Activated CD8-positive, alpha-beta T cell treated with anti-CD3 and anti-CD28 coated beads for 36 hours (primary cell): ENCODE data around the gene ART1. TPM values are rescaled to one million over a fixed set of nuclear protein-coding genes. Genes with fewer than 3 reads are reported as not detected.

Experiments
- ATAC-seq: fragments of 200-7000 bp; cut with Tn5 transposase; one replicate; pipeline ENCODE4 v1.10.0; 2021; ENCODE audit warnings: mild to moderate bottlenecking, moderate library complexity
- CTCF ChIA-PET: fragments of 350-600 bp; sonication (Branson Sonifier 250); formaldehyde crosslinking; loops from one replicate; lab custom pipeline; 2021; ENCODE audit warnings: antibody characterized with exemption; lab: Charles Lee
- POLR2A ChIA-PET: fragments of 350-600 bp; sonication (Branson Sonifier 250); formaldehyde crosslinking; loops from one replicate; lab custom pipeline; 2021; ENCODE audit warnings: antibody characterized with exemption; lab: Charles Lee
- DNase-seq: peaks from one replicate; pipeline ENCODE4 v3.0.0-alpha.2; 2020
- H3K27ac Mint-ChIP-seq: one replicate; pipeline ENCODE4 v1.8.0; 2021; ENCODE audit warnings: mild to moderate bottlenecking, mixed read lengths
- H3K27me3 Mint-ChIP-seq: one replicate; pipeline ENCODE4 v1.8.0; 2021; ENCODE audit warnings: mixed read lengths
- H3K36me3 Mint-ChIP-seq: one replicate; pipeline ENCODE4 v1.8.0; 2021; ENCODE audit warnings: low read depth, mixed read lengths
- H3K4me1 Mint-ChIP-seq: one replicate; pipeline ENCODE4 v1.8.0; 2021; ENCODE audit warnings: low read depth, mixed read lengths
- H3K4me3 Mint-ChIP-seq: one replicate; pipeline ENCODE4 v1.8.0; 2021; ENCODE audit warnings: mild to moderate bottlenecking, moderate library complexity, mixed read lengths
- H3K9me3 Mint-ChIP-seq: one replicate; pipeline ENCODE4 v1.8.0; 2021; ENCODE audit warnings: mixed read lengths
- intact Hi-C: fragments of 100-400 bp; cut with micrococcal nuclease; formaldehyde crosslinking; loops from one replicate; pipeline ENCODE4 v1.10.0; 2022
- total RNA-seq, 2 experiments: library from RNA; stranded (reverse); gene quantifications; one replicate each; pipeline ENCODE4 v1.2.3, GENCODE V29; 2021
- TF ChIP-seq, protein P1 (sequence below): fragments of 200-600 bp; IDR thresholded peaks from one replicate; pipeline ENCODE4 v1.8.0; 2022; ENCODE audit warnings: antibody characterized with exemption, mild to moderate bottlenecking

The ART1 gene
- total RNA-seq, 2 experiments from 2014 or later: not detected

DNA sequence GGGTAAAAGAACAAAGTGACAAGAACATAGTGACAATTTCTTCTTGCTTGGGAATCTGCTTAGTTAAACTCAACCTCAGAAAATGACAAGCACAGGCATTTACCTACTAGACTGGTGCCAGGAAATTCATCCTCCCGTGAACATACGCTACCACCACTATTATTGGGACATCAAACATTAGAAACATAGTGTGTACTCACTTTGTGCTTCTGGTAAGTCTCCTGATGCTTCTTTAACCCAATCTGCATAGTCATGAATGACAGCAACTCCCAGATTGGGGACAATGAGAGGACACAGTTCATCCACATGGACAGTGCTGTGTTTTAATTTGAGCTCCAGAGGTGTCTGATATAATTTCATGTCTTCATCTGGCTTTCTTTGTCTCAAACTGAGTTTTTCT, 55.5 kb downstream of the ART1 start:
- intact Hi-C loops: no loop called here
- H3K27ac Mint-ChIP-seq: no peak overlapping the region
- TF ChIP-seq, protein P1, sequence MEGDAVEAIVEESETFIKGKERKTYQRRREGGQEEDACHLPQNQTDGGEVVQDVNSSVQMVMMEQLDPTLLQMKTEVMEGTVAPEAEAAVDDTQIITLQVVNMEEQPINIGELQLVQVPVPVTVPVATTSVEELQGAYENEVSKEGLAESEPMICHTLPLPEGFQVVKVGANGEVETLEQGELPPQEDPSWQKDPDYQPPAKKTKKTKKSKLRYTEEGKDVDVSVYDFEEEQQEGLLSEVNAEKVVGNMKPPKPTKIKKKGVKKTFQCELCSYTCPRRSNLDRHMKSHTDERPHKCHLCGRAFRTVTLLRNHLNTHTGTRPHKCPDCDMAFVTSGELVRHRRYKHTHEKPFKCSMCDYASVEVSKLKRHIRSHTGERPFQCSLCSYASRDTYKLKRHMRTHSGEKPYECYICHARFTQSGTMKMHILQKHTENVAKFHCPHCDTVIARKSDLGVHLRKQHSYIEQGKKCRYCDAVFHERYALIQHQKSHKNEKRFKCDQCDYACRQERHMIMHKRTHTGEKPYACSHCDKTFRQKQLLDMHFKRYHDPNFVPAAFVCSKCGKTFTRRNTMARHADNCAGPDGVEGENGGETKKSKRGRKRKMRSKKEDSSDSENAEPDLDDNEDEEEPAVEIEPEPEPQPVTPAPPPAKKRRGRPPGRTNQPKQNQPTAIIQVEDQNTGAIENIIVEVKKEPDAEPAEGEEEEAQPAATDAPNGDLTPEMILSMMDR: no peak
- no peaks in the 10 kb centered on the region for H3K9me3 Mint-ChIP-seq
- no peaks in the 10 kb centered on the region for H3K27me3 Mint-ChIP-seq
- ChIA-PET POLR2A (interaction anchor here (1.3 kb wide), 1 partner anchor 13 kb away, joined by 3 read pairs; no protein-coding TSS in a partner anchor), CTCF (interaction anchor here (0.9 to 1.0 kb wide), 2 partner anchors 109 to 374 kb away, joined by 3 to 4 read pairs; partner anchors contain the start of gene PGAP2)
- no peaks in the 10 kb centered on the region for H3K4me1 Mint-ChIP-seq
- ATAC-seq (no peak), DNase-seq (no peak)
- peaks cover 36% of the 10 kb centered on the region for H3K36me3 Mint-ChIP-seq
- H3K4me3 Mint-ChIP-seq: no peak overlapping the region

DNA sequence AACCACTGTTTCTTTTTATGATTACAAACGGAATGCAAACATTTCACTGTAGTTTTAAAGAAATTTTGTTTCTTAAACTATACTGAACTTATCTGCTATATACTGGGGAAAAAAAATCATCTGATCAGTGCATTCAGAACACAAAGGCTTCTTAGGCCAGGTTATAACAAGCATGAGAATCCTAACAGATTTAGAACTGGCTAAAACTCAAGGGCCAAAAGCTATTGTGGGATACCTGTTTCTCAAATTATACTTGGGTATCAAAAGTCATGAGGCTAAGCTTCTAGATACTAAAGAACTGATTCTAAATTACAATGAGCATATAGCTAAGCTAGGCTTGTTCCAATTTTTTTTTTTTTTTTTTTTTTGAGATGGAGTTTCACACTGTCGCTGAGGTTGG, 56.0 kb downstream of the ART1 start:
- ATAC-seq (no peak), DNase-seq (no peak)
- Mint-ChIP-seq H3K27ac (no peak overlapping the region), H3K4me3 (no peak overlapping the region), H3K9me3 (no peaks in the 10 kb centered on the region), H3K27me3 (no peaks in the 10 kb centered on the region), H3K4me1 (no peaks in the 10 kb centered on the region), H3K36me3 (peaks cover 32% of the 10 kb centered on the region)
- POLR2A ChIA-PET: interaction anchor here (1.3 kb wide), 1 partner anchor 14 kb away, joined by 3 read pairs; no protein-coding TSS in a partner anchor
- CTCF ChIA-PET: interaction anchor here (0.9 to 1.3 kb wide), 3 partner anchors 20 to 373 kb away, joined by 3 to 4 read pairs (median 3); partner anchors contain the start of gene PGAP2
- TF ChIP-seq, protein P1: no peak
- intact Hi-C loops: no loop called here

DNA sequence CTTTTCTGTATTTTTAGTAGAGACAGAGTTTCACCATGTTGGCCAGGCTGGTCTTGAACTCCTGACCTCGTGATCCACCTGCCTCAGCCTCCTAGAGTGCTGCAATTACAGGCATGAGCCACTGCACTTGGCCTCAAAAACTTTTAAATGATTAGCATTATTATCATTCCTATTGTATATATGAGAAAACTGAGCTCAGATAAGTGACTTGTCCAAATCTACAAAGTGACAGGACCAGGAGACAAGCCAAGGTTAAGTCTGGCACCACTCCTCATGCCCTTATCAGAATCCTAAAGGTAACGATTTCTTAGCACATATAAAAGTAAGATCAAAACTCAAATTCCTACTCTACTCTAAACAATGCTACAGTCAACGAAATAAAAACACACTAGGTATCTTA, 58.5 kb downstream of the ART1 start:
- ATAC-seq (no peak), DNase-seq (no peak)
- no peaks in the 10 kb centered on the region for H3K27me3 Mint-ChIP-seq
- no peaks in the 10 kb centered on the region for H3K4me1 Mint-ChIP-seq
- peaks cover 33% of the 10 kb centered on the region for H3K36me3 Mint-ChIP-seq
- ChIA-PET POLR2A (no interaction called here), CTCF (no interaction called here)
- TF ChIP-seq, protein P1: no peak
- intact Hi-C loops: no loop called here
- no peaks in the 10 kb centered on the region for H3K9me3 Mint-ChIP-seq
- H3K27ac Mint-ChIP-seq: no peak overlapping the region
- H3K4me3 Mint-ChIP-seq: no peak overlapping the region

DNA sequence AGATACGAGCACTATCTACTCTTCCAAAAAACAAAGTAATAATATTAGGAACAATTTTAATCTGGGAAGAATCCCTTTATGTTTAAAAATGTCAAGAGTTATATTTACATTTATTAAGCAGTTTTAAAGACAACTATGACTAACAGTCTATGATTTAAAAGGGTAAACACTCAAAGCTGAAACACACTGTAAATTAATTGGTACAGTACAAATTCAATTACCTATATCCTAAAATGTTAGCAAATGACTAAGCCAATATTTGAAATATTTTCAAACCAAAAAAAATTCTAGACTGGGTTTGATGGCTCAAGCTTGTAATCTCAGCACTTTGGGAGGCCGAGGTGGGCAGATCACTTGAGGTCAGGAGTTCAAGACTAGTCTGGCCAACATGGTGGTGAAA, 62.2 kb downstream of the ART1 start:
- ChIA-PET CTCF (interaction anchor here (0.9 kb wide), 1 partner anchor 118 kb away, joined by 4 read pairs; no protein-coding TSS in a partner anchor), POLR2A (no interaction called here)
- H3K9me3 Mint-ChIP-seq: no peaks in the 10 kb centered on the region
- DNase-seq (no peak), ATAC-seq (no peak)
- H3K27me3 Mint-ChIP-seq: no peaks in the 10 kb centered on the region
- intact Hi-C loops: no loop called here
- TF ChIP-seq, protein P1: no peak
- peaks cover 31% of the 10 kb centered on the region for H3K36me3 Mint-ChIP-seq
- no peak overlapping the region for H3K27ac Mint-ChIP-seq
- no peak overlapping the region for H3K4me3 Mint-ChIP-seq
- peaks cover 9% of the 10 kb centered on the region for H3K4me1 Mint-ChIP-seq

DNA sequence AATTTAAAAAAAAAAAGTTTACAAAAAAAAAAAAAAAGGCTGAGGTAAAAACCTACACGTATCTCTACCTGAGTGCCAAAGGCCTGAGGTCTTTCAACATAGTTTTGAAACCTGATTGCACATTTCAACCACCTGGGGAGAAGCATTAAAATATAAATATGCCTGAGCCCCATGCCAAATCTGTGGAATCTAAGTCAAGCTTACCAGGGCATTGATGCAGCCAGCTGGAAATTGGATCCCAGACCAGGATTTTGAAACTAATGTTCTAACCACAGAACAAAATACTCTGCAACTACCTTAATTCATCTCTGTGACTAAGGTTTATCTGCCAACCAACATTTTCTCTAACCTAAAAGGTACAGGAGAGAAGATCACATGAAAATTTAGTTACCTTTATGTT, 65.0 kb downstream of the ART1 start:
- Mint-ChIP-seq H3K4me3 (no peak overlapping the region), H3K27me3 (no peaks in the 10 kb centered on the region), H3K9me3 (no peaks in the 10 kb centered on the region), H3K27ac (no peak overlapping the region), H3K36me3 (peaks cover 36% of the 10 kb centered on the region), H3K4me1 (peaks cover 9% of the 10 kb centered on the region)
- CTCF ChIA-PET: interaction anchor here (1.1 kb wide), 1 partner anchor 99 kb away, joined by 5 read pairs; the partner anchor contains the start of gene PGAP2
- TF ChIP-seq, protein P1: no peak
- no peak for ATAC-seq
- DNase-seq: no peak
- intact Hi-C loops: no loop called here
- POLR2A ChIA-PET: no interaction called here
